ENCODE measurements around the gene BLOC1S4. TPM values are rescaled to one million over a fixed set of nuclear protein-coding genes. Genes with fewer than 3 reads are reported as not detected.

Gene BLOC1S4
- total RNA-seq, 1 donor from 2014 or later = 19.1 TPM

DNA sequence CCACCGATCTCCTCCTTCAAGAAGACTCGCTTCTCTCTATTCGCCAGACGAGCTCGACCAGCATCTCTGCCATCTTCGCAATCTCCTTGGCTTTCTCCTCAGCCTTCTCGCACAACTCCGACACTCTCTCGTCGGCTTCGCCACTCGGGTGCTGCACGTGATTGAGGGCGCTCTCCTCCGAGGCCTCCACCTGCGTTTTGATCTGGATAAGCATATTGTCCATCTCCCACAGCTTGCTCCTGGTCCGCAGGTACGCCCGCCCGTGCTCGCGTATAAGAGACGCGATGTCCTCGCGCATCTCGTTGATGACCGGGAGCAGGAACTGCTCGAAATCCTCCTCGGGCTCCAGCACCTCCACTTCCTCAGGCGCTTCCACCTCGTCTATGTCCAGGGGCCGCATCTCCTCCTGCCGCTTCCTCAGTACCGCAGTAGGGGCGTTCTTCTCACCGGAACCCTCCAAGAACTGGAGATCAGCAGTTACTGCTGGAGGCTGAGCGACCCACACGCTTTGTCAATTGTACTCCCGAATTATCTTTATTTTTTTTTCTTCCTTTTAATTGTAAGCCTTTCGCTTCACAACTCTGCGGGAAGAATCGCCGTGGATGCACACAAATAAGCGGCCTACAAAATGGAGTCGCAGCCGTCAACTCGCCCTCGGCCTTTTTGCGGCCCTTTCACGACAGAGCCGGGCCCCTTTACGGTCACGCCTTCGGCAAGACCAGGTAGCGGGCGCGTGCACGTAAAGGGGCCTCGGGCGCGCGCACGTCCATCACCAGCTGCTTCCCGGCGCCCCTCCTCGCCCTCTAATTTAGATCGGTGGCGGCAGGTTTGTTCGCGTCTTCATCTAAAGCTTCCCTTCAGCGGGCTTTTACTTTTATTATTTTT is 6.5 kb upstream of the BLOC1S4 start, which contains the start of gene MRFAP1L1:
Gene MRFAP1L1 (minus strand): TSS at position 636 of the 885 bp plus-strand sequence. CDS start 236 bp downstream, at position 400.
- Mint-ChIP-seq H3K36me3 (peaks cover 45% of the 10 kb centered on the region), H3K9me3 (peaks cover 20% of the 10 kb centered on the region)
- TF ChIP-seq, protein P1, sequence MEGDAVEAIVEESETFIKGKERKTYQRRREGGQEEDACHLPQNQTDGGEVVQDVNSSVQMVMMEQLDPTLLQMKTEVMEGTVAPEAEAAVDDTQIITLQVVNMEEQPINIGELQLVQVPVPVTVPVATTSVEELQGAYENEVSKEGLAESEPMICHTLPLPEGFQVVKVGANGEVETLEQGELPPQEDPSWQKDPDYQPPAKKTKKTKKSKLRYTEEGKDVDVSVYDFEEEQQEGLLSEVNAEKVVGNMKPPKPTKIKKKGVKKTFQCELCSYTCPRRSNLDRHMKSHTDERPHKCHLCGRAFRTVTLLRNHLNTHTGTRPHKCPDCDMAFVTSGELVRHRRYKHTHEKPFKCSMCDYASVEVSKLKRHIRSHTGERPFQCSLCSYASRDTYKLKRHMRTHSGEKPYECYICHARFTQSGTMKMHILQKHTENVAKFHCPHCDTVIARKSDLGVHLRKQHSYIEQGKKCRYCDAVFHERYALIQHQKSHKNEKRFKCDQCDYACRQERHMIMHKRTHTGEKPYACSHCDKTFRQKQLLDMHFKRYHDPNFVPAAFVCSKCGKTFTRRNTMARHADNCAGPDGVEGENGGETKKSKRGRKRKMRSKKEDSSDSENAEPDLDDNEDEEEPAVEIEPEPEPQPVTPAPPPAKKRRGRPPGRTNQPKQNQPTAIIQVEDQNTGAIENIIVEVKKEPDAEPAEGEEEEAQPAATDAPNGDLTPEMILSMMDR (conservative IDR thresholded peaks at IDR 0.05) = peak; percentile 52

DNA sequence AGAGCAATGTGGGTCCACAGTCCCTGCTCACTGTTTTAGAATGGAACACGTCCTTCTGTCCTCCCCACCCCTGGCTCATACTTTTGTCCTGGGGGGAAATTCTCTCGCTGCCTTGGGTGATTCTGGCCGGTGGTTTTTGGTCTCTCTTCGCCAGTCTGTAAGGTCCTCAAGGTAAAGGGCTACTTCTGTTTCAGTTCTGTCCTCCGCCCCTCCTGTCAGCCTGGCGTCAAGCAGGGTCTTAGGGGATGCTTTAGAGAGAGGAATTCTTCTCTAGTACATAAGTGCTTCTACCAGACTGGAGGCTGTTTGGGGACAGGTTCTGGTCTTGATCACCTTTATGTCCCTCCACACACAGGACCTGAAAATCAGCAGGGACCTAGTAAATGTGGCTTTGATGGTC is 5.7 kb upstream of the BLOC1S4 start:
- TF ChIP-seq, protein P1 (conservative IDR thresholded peaks at IDR 0.05) = no peak
- peaks cover 38% of the 10 kb centered on the region for H3K36me3 Mint-ChIP-seq
- peaks cover 15% of the 10 kb centered on the region for H3K9me3 Mint-ChIP-seq
- H3K4me3 Mint-ChIP-seq = peak overlapping the region; percentile 98
- peaks cover 22% of the 10 kb centered on the region for H3K4me1 Mint-ChIP-seq (ENCODE audit: unreplicated experiment)
- DNase-seq (ENCODE audit: extremely low spot score, unreplicated experiment) = no peak
- peaks cover 13% of the 10 kb centered on the region for H3K27me3 Mint-ChIP-seq
- peak overlapping the region; percentile 97 for H3K27ac Mint-ChIP-seq

More for the DNA sequence above, 6.5 kb upstream of the BLOC1S4 start, which contains the start of gene MRFAP1L1:
- Mint-ChIP-seq H3K4me3 (peak within 1 kb of the TSS; percentile 98), H3K27ac (peak within 1 kb of the TSS; percentile 97), H3K27me3 (peaks cover 13% of the 10 kb centered on the region), H3K4me1 (ENCODE audit: unreplicated experiment) (peaks cover 22% of the 10 kb centered on the region)
- DNase-seq (ENCODE audit: extremely low spot score, unreplicated experiment) = peak; percentile 96

DNA sequence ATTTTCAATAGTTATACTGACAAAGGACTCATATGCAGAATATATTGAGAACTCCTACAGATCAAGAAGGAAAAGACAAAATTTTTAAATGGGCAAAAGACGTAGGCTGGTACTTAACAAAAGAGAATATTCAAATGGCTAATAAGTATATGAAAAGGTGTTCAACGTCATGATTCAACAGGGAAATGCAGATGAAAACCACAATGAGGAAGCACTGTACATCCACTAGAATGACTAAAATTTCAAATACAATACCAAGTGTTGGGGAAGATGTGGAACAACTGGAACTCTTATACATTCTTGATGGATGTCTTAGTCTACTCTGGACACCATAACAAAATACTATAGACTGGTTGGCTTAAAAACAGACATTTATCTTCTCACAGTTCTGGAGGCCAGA is 5.0 kb upstream of the BLOC1S4 start:
- H3K27ac Mint-ChIP-seq = no peak overlapping the region
- TF ChIP-seq, protein P1 (conservative IDR thresholded peaks at IDR 0.05) = no peak
- peaks cover 16% of the 10 kb centered on the region for H3K27me3 Mint-ChIP-seq
- H3K36me3 Mint-ChIP-seq = peaks cover 32% of the 10 kb centered on the region
- DNase-seq (ENCODE audit: extremely low spot score, unreplicated experiment) = no peak
- peak overlapping the region; percentile 48 for H3K4me3 Mint-ChIP-seq
- peaks cover 22% of the 10 kb centered on the region for H3K4me1 Mint-ChIP-seq (ENCODE audit: unreplicated experiment)
- peaks cover 15% of the 10 kb centered on the region for H3K9me3 Mint-ChIP-seq

DNA sequence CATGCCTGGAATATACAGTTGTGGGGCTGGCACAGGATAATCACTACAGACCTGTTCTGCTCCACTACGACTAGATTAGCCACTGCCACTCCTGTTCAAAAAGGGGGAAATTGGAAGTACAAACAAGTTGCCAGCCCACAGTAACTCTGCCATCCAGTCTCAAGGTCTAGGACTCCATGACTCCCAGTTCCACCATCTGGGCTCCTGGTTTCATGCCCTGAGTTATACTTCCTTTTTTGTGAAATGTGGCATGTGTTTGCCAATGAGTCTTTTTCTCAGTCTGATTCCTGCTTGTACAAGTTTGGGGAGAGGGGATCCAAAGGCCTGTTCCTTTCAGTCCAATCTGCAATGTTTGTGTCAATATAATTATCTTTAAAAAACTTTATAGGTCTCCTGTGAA is 1.0 kb upstream of the BLOC1S4 start:
- H3K36me3 Mint-ChIP-seq = peaks cover 5% of the 10 kb centered on the region
- H3K4me3 Mint-ChIP-seq = peak overlapping the region; percentile 61
- TF ChIP-seq, protein P1 (conservative IDR thresholded peaks at IDR 0.05) = no peak
- peaks cover 16% of the 10 kb centered on the region for H3K27me3 Mint-ChIP-seq
- H3K27ac Mint-ChIP-seq = no peak overlapping the region
- peaks cover 10% of the 10 kb centered on the region for H3K4me1 Mint-ChIP-seq (ENCODE audit: unreplicated experiment)
- no peak for DNase-seq (ENCODE audit: extremely low spot score, unreplicated experiment)
- no peaks in the 10 kb centered on the region for H3K9me3 Mint-ChIP-seq

DNA sequence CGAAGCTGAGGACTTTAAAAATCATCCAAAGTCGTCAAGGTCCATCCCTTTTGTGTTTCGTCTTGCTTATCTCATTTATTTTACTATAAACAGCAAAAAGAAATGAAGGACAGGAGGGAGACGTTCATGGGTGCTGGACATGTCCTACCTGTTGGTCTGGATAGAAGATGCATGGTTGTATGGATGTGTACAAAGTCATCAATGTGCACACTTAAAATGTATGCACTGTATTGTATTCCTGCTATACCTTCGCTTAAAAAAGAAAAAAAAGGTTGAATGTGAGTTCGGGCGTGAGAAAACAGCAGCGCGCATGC is 313 bp upstream of the BLOC1S4 start:
- Mint-ChIP-seq H3K4me3 (peak overlapping the region; percentile 95), H3K27ac (peak overlapping the region; percentile 93), H3K27me3 (peaks cover 15% of the 10 kb centered on the region), H3K36me3 (peaks cover 5% of the 10 kb centered on the region), H3K4me1 (ENCODE audit: unreplicated experiment) (peaks cover 15% of the 10 kb centered on the region), H3K9me3 (no peaks in the 10 kb centered on the region)
- no peak for DNase-seq (ENCODE audit: extremely low spot score, unreplicated experiment)
- TF ChIP-seq, protein P1 (conservative IDR thresholded peaks at IDR 0.05) = no peak
